SKM-1 (cell line): ENCODE data around the gene ALPL.

Experiments
- DNase-seq: peaks from one replicate; lab custom pipeline; 2025; ENCODE audit not compliant: unreplicated experiment; lab: John Stamatoyannopoulos, UW

The ALPL gene

DNA sequence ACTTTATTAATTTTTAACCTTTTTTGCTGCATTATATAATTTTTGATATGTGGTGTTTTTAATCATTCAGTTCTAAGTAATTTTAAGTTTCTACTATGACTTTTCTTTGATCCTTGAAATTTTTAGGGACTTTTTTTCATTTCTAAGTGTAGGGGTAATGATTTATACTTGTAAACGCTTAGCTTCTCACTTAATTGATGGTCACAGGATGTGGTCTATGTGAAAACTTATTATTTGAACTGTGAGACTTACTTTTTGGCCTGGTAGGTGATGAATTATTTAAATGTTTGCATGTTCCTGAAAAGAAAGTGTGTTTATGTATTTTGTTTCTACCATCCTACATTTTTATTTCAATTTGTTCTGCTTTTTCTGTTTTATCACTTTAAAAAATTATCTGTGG is 17.2 kb downstream of the ALPL start:
- DNase-seq = no peak

DNA sequence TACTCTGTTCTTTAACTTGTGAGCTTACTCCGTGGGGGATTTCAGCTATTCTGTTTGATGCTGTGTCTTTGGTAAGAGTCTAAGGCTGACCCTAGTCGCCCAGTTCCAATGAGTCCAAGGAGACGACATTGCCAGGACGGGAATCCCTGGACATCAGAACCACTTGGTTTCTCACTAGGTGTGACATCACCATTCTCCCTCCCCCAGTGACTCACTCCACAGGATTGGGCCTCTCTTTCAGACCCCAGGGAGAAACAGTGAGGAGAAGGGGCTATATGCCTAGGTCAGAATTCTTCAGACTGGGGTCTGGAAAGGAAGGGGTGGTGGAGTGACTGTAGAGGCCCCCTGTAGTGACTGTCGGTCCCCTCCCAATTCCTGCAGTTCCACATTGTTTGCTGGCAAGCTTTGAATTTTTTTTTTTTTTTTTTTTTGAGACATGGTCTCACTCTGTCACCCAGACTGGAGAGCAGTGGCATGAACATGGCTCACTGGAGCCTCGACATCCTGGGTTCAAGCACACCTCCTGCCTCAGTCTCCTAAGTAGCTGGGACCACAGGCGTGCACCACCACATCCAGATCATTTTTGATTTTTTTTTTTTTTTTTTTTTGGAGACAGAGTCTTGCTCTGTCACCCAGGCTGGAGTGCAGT is 21.3 kb downstream of the ALPL start:
- no peak for DNase-seq

- no peak for DNase-seq
These were observed 22.0 kb downstream of the ALPL start for GRCh38 chr1:21531241-21531640.

DNA sequence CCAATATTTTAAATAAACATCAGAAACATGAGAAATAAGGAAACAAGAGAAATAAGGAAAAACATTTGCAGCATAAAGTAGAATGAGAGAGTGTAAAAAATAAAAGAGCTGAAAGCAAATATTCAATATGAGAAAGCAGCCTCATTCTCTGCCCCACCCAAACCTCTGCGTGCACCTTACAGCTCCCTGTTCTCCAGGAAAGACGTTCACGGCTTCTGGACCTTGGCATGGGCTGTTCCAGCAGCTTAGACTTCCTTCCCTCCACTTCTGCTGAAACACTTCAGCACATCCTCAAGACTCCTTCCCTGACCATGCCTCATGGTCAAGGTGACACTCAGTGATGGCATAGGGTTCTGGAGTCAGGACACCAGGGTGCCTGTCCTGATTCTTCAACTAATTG is 23.3 kb downstream of the ALPL start:
- no peak for DNase-seq

DNA sequence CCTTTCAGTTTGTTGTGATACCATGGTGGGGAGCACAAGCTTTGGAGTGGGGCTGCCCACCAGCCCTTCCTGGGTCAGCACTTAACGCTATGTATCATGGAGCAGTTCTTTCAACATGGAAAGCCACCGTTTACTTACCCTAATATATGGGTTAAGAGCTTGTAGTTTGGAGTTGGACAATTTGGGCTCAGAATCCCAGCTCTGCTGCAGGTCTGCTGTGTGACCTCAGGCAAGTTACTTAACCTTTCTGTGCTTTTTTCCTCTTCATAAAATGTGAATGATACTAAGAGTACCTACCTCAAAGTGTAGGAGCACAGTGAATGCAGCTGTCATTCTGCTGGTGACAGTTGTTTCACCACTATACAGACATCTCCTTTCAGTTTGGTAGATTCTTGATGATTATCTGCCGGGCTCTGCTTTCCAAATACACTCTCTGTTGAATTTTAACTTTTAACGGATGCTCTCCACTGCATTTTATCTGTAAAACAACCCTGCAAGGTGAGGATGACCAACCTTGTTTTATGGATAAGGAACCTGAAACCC is 23.8 kb downstream of the ALPL start:
- no peak for DNase-seq

GRCh38 chr1:21534146-21534545 is 24.9 kb downstream of the ALPL start:
- DNase-seq = no peak

GRCh38 chr1:21534674-21535378 is 25.6 kb downstream of the ALPL start:
- peak; percentile 24 for DNase-seq

GRCh38 chr1:21536218-21536617 is 27.0 kb downstream of the ALPL start:
- DNase-seq = no peak

DNA sequence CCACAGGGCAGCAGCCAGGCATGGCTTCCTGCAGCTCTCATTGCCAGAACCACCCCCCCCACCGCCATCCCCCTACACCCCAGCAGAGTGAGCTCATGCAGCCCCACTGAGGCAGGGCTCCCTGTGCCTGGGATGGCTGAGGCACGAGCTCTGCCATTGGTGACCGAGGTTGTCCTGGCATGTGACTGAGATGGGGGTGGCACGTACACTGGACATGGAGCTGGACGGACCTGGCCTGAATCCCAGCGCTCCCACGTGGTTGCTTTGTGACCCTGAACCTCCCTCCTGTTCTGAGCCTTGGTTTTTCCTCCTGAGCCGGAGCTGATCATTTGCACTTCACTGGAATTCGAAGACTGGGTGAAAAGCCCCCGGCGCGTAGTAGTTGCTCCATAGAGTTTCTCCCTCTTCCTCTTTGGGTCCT is 28.3 kb downstream of the ALPL start:
- DNase-seq = no peak

DNA sequence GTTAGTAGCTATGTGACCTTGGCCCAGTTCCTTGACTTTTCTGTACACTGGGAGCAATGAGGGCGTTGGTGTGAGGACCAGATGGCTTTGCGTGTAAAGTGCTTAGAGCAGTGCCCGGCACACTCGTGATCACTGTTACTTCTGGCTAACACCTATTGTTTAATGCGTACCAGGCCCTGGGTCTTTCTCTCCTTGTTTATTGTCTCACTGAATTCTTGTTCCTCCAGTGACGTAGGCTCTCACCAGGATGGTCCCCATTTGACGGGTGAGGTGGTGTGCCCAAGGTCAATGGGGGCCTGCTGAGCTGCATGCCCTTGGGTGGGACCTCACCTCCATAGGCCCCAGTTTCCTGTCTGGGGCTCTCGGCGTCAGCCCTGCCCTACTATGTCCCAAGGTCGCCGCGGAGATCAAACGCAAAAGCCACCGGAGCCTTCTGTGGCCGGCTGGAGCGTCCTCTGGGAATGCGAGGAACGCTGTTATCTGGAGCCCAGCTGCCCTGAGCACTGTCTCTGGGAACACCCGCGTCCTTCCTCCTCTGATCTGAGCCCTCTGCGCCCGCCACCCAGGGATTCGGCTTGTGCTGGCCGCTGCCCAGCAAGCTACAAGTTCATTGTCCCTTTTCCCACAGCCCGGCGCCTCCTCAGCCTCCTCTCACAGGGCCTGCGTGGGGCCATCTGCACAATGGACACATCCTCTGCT is 28.9 kb downstream of the ALPL start:
- no peak for DNase-seq

- DNase-seq = no peak
These were observed 30.7 kb downstream of the ALPL start for GRCh38 chr1:21539933-21540332.

DNA sequence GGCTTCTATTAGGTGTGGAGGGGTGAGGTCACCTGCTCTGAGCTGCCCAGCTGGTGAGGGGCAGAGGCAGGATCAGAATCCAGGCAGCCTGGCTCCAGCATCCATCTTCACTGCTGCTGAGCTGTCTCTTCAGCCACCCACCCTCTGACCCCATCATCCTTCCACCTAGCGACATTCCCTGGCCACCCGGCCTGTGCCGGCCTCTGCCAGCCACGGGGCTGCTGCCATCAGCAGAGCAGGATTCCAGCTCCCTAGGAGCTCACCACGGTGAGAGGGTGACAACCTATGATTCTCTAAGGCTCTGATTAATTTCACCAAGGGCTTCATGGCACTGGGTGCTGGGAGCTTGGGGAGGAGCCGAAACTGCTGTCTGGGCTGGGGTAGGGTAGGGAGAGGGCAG is 32.1 kb downstream of the ALPL start:
- DNase-seq = no peak

DNA sequence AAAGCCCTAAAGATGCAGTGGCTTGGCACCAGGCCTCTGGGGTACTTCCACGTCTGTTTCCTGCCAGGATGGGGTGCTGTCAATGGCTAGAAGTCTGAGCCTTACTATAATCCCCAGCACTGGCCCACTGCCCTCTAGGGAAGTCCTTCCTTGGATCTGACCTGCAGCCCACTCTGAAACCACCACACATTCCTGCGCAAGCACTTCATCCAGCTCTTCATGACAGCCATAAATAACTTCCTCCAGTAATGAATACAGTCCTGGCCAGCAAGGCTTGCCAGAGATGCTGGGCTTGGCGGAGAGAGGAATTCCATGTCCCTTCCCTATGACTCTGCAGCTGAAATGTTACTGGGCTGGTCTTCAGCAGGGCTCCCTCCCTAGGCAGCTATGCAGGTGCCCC is 32.6 kb downstream of the ALPL start:
- DNase-seq = no peak

GRCh38 chr1:21543598-21543997 is 34.4 kb downstream of the ALPL start:
- DNase-seq = no peak

GRCh38 chr1:21544095-21544494 is 34.9 kb downstream of the ALPL start:
- DNase-seq = no peak

- DNase-seq = no peak
These were observed 37.1 kb downstream of the ALPL start for GRCh38 chr1:21546122-21546825.

- no peak for DNase-seq
These were observed 38.7 kb downstream of the ALPL start for GRCh38 chr1:21547876-21548275.

DNA sequence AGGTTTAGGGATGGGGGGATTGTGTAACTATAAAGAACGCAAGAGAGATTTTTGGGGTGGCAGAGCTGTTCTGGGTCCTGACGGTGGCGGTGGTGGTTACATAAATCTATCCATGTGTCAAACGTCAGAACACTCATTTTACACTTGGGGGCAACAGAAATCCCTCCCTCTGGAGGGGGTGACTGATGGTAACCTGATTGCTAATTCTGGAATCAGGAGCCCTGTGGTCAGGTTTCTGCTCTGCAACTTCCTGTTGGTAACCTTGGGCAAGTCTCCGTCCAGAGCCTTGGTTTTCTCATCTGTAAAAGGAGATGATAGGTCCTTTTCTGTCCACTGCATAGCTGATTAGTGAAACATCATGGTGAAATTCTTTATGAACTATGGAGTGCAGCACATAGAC is 40.9 kb downstream of the ALPL start:
- no peak for DNase-seq

GRCh38 chr1:21550866-21551475 is 41.7 kb downstream of the ALPL start:
- no peak for DNase-seq

DNA sequence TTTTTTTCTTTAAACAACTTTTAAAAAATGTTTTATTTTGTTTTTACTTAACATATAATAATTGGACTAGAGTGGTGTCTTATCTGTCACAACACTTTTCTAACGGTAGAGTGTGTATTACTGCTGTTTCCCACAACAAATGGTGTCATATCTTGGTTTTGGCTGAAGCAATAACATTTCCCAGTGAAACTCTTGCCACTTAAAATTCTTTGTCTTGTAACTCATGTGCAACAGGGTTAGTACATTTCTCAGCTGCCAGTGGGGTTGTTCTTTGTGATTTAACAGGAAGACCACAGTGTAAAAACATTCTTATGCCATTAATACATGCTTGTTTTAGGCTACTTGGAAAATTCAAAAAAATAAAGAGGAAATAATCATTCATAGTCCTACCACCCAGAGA is 43.5 kb downstream of the ALPL start:
- DNase-seq = no peak
